GM18498 (cell line): Measurements from ENCODE around the gene CLIC6.
"Not testable (repeated sequence)": the region's sequence is repeated elsewhere in the genome, so short reads cannot be mapped to it uniquely, and the experiment has no call there.

ENCODE experiments used
- ATAC-seq: cut with Tn5 transposase; IDR thresholded peaks from one replicate; pipeline ENCODE4 v1.9.1; 2021; ENCODE audit warnings: mild to moderate bottlenecking, moderate library complexity; ENCODE audit not compliant: unreplicated experiment

The CLIC6 gene

DNA sequence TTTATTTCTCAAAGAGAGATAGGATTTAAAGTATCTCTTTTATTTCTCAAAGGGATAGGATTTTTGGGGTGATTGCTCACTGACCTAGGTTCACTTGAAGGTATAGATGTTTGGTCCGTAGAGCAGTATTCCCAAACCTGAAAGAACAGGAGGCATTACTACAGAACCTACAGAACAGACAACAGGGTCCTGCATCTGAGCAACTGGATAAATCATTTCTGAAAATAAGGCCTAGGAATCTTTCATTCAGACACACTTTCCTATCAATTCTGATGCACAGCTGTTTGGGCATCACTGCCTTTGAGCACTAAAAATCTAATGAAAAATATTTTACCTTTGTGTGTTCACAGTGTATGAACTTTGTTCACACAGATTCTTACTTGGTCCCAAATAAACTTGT, 17.2 kb upstream of the CLIC6 start:
- ATAC-seq: no peak

- no peak for ATAC-seq
Observed at GRCh38 chr21:34653522-34653921, 15.3 kb upstream of the CLIC6 start.

GRCh38 chr21:34661848-34662247, 6.9 kb upstream of the CLIC6 start:
- no peak for ATAC-seq

DNA sequence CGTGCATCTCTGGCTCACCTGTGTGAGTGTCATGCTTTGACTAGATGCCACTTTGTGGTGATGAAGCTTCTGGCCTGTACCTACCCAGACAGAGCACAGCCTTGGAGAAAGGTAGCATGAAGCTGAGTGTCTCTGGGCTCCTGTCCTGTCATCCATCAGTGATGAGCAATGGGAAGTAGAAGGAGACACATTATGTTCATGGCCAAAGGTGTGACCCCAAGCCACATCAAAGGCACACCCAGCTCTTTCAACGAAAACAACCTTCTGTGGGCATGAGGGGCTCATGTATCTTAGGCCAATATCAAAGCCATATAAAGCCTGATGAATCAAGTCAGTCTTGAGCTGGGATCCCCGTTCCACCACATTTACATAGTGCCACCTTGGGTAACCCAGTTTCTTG, 1.0 kb upstream of the CLIC6 start:
- ATAC-seq: no peak

DNA sequence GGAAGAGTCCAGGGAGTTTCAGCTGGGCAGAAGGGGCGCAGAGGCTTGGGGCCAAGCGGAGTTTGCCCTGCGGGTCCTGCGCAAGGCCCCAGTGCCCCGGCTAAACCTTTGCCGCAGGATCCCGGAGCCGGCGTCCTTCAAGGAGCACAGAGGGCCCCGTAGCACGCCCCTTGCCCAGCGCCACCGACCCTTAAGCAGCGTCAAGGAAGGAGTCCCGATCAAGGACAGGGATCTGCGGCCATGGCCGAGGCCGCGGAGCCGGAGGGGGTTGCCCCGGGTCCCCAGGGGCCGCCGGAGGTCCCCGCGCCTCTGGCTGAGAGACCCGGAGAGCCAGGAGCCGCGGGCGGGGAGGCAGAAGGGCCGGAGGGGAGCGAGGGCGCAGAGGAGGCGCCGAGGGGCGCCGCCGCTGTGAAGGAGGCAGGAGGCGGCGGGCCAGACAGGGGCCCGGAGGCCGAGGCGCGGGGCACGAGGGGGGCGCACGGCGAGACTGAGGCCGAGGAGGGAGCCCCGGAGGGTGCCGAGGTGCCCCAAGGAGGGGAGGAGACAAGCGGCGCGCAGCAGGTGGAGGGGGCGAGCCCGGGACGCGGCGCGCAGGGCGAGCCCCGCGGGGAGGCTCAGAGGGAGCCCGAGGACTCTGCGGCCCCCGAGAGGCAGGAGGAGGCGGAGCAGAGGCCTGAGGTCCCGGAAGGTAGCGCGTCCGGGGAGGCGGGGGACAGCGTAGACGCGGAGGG, 520 bp downstream of the CLIC6 start:
- ATAC-seq: no peak

DNA sequence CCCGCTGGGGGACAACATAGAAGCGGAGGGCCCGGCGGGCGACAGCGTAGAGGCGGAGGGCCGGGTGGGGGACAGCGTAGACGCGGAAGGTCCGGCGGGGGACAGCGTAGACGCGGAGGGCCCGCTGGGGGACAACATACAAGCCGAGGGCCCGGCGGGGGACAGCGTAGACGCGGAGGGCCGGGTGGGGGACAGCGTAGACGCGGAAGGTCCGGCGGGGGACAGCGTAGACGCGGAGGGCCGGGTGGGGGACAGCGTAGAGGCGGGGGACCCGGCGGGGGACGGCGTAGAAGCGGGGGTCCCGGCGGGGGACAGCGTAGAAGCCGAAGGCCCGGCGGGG, 1.1 kb downstream of the CLIC6 start:
- not testable (repeated sequence) for ATAC-seq

DNA sequence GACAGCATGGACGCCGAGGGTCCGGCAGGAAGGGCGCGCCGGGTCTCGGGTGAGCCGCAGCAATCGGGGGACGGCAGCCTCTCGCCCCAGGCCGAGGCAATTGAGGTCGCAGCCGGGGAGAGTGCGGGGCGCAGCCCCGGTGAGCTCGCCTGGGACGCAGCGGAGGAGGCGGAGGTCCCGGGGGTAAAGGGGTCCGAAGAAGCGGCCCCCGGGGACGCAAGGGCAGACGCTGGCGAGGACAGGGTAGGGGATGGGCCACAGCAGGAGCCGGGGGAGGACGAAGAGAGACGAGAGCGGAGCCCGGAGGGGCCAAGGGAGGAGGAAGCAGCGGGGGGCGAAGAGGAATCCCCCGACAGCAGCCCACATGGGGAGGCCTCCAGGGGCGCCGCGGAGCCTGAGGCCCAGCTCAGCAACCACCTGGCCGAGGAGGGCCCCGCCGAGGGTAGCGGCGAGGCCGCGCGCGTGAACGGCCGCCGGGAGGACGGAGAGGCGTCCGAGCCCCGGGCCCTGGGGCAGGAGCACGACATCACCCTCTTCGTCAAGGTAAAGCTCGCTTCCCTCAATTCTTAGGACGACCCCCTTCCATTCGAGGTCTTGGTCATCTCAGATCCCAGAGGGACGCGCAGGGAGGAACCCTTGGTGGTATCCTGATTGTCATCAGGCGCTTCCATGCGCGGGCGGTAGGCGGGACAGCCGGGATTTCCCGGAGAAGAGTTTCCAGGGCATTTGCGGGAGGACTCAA, 1.6 kb downstream of the CLIC6 start:
- ATAC-seq: no peak

GRCh38 chr21:34670962-34671348, 2.2 kb downstream of the CLIC6 start:
- ATAC-seq: no peak

- no peak for ATAC-seq
Observed at GRCh38 chr21:34671462-34671861, 2.7 kb downstream of the CLIC6 start.

DNA sequence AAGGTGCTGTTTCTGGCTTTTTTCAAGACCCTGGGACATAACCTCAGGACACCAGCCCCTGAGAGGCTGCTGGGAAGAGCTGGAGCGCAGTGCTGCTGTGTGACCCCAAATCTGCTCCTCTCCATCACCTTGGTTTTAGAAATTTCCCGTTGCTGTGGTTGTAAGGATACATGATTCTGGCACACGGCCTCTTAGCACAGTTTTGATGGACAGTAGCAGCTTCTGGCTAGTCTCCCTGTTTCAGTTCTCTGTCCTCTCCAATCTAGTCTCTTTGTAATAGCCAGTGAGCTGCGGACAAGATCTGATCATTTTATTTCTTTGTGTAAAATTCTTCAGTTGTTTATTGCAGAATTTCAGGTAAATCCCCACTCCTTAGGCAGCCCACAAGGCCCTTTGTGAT, 3.1 kb downstream of the CLIC6 start:
- no peak for ATAC-seq

DNA sequence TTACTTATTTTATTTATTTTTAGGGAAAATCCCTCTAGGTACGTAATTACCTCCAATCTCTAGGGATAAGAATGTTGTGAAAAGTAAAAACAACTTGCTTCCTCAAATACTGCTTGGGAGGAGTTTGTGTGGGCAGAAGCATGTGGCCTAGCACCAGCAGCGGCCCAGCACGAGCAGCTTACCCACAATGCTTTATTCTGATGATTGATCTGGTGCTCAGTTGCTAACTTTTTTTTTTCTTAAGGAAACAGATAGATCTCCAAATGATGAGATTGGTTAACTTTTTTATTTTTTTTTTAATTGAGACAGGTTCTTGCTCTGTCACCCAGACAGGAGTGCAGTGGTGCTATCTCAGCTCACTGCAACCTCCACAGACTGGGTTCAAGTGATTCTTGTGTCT, 4.2 kb downstream of the CLIC6 start:
- ATAC-seq: no peak

DNA sequence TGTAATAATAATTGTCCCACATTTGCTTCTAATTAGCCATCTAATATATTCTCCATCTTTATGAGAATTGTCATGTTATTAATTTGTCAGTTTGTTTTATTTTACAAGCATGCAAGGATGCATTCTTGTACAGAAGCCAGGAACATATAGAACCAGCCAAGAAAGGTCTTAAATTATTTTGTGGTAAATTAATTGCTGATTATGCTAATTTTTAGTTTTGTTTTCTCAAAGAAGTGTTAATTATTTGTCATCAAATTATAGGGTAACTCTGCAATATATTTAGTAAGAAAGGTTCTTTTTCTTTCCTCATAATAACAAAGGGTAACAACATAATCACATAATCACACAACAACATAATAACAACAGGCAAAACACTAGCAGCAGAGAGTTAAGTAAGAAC, 5.7 kb downstream of the CLIC6 start:
- no peak for ATAC-seq

DNA sequence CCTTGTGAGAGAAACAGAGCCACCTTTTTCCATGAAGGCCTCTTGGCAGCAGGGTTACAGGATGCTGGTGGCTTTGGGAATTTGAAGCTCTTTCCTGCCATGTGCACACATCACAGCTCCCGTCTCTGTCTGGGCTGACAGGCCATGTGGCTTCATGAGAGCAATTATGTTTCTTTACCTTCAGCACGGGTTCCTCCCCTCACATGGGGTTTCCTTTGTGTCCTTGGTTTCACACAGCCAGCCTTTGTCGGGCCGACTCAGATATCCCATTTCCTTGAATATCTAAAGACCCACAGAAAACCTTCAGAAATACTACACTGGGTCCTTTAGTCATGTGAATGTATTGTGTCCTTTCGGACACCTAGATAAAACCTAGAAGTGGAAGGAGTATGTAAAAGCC, 7.1 kb downstream of the CLIC6 start:
- ATAC-seq: no peak

- ATAC-seq: no peak
Observed at GRCh38 chr21:34679051-34679450, 10.3 kb downstream of the CLIC6 start.

GRCh38 chr21:34684174-34684876, 15.5 kb downstream of the CLIC6 start:
- ATAC-seq: no peak

GRCh38 chr21:34687065-34687464, 18.3 kb downstream of the CLIC6 start:
- ATAC-seq: no peak

DNA sequence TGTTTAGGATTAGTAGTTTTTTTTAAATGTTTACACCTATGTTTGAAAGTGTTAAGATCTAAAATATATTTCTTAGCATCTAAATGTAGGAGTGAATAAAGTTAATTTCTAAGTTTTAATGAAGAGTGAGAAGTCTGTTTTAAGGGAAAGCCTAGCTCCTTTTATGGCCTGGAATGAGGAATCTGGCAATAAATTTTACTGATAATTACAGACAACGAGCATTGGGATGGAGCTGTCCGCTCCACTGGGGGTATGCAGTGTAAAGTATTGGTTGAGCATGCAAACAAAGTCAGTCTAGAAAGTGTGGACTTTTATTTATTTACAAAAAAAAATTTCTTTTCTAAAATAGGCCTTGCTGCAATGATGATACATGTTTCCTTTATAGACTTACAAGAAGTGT, 19.0 kb downstream of the CLIC6 start:
- ATAC-seq: no peak

GRCh38 chr21:34688145-34688544, 19.4 kb downstream of the CLIC6 start:
- peak; percentile 54 for ATAC-seq

- no peak for ATAC-seq
Observed at GRCh38 chr21:34688715-34689114, 19.9 kb downstream of the CLIC6 start.

DNA sequence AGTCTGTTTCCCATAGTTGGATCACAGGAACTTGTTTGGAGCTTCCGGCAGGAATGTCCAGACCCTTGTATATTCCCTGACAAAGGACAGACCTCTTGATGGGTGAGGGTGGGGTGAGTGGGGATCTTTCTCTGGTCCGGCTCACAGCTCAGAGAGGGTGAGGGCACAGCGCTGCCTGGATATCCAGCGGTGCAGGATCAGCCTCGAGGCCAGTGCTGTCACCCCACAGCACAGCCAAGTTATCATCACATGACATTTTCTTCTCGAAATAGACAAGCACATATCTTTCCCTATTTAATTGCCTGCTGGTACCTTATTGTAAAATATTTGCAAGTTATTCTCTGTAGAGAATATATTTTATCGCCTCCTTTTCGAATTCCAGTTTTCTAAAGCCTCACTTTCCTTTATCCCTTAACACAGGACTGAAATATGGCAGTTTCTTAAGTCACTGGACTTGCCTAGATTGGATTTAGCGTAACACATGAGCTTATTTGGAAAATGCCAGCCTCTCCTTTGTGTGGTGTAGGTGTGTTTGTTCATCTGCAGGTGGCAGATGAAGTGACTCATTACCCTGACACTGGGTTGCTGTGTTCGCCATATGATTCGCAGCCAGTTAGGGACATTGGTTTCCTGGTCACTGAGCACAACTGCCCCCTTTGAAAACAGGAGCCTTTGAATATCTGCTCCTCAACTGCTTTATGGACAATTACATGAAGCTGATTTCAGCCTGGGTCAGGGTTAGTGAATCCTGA, 21.4 kb downstream of the CLIC6 start:
- ATAC-seq: no peak

GRCh38 chr21:34690793-34691175, 22.0 kb downstream of the CLIC6 start:
- no peak for ATAC-seq
